IgD-negative memory B cell (primary cell): Measurements from ENCODE around the gene SIL1. TPM values are rescaled to one million over a fixed set of nuclear protein-coding genes. Genes with fewer than 3 reads are reported as not detected.
A peak's percentile ranks its signal among the peaks of the same experiment; 100 is the strongest.

Experiments used
- H3K27ac Mint-ChIP-seq, 3 donors: one replicate each; pipeline ENCODE4 v1.8.0; 2020 to 2022; ENCODE audit warnings: mild to moderate bottlenecking in 3 of 3, mixed read lengths in 3 of 3, moderate library complexity in 1 of 3
- H3K27me3 Mint-ChIP-seq: one replicate; pipeline ENCODE4 v1.8.0; 2021; ENCODE audit warnings: mixed read lengths
- H3K36me3 Mint-ChIP-seq: one replicate; pipeline ENCODE4 v1.8.0; 2020; ENCODE audit warnings: mild to moderate bottlenecking, mixed read lengths
- H3K4me1 Mint-ChIP-seq, 3 donors: one replicate each; pipeline ENCODE4 v1.8.0; 2020 to 2022; ENCODE audit warnings: mixed read lengths in 3 of 3, mild to moderate bottlenecking in 1 of 3
- H3K4me3 Mint-ChIP-seq, 4 donors: one replicate each; pipeline ENCODE4 v1.8.0; 2020 to 2022; ENCODE audit warnings: mild to moderate bottlenecking in 4 of 4, mixed read lengths in 4 of 4, moderate library complexity in 3 of 4
- H3K9me3 Mint-ChIP-seq, 3 donors: one replicate each; pipeline ENCODE4 v1.8.0; 2020 to 2021; ENCODE audit warnings: mixed read lengths in 3 of 3, mild to moderate bottlenecking in 1 of 3
- polyA plus RNA-seq: library from polyadenylated mRNA; unstranded; fragments of 300-500 nt; fragmentation: Illumina TruSeq; gene quantifications from one replicate; pipeline ENCODE4 v1.2.3, GENCODE V29; 2021

The SIL1 gene
- polyA plus RNA-seq, 1 donor from 2014 or later, result 17.9 TPM

- Mint-ChIP-seq H3K4me3 (no peak overlapping the region), H3K4me1 (no peaks in the 10 kb centered on the region), H3K27ac (no peak overlapping the region), H3K9me3 (no peaks in the 10 kb centered on the region), H3K36me3 (peaks cover 3% of the 10 kb centered on the region), H3K27me3 (no peaks in the 10 kb centered on the region)
Measured at GRCh38 chr5:138983984-138984383, 214.2 kb downstream of the SIL1 start.

DNA sequence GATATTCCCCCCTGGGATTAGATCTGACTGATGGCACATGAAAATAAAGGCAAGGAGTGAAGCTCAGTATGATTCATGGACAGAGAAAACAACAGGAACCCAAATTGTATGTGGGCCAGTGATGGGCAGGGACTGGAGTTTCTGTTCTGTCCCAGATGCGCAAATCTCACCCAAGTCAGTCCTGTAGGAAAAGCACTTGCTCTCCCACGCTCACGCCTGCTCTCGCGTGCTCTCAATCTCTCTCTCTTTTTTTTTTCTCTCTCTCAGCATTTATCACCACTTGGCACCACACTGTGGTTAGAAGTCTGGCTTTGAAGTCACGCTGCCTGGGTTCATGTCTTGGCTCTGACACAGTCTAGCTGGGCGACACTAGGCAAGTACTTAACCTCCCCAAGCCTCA lies 216.6 kb downstream of the SIL1 start:
- H3K27me3 Mint-ChIP-seq, result no peaks in the 10 kb centered on the region

DNA sequence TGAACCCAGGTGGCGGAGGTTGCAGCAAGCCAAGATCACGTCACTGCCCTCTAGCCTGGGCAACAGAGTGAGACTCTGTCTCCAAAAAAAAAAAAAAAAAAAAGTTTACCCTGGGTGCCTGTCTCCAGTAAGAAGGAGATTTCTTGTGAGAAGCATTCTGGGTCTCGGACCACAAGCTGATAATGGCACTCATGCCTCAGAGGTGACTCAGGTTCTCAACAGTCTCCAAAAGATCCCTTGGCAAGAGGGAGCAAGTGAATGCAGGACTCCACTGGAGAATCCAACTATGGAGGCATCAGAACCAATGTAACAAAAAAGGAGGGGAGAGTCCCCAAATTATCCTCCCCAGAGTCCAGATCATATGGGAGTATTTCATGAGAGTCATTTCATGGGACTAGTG lies 217.0 kb downstream of the SIL1 start:
- Mint-ChIP-seq H3K36me3 (peaks cover 3% of the 10 kb centered on the region), H3K9me3 (no peaks in the 10 kb centered on the region), H3K27me3 (no peaks in the 10 kb centered on the region), H3K4me1 (no peaks in the 10 kb centered on the region), H3K4me3 (no peak overlapping the region), H3K27ac (no peak overlapping the region)

More for the DNA sequence above, 216.6 kb downstream of the SIL1 start:
- H3K36me3 Mint-ChIP-seq, result peaks cover 3% of the 10 kb centered on the region
- no peaks in the 10 kb centered on the region for H3K9me3 Mint-ChIP-seq
- H3K4me1 Mint-ChIP-seq, result no peaks in the 10 kb centered on the region
- no peak overlapping the region for H3K27ac Mint-ChIP-seq
- peak overlapping the region in 1 of 4 donors; percentile 39 for H3K4me3 Mint-ChIP-seq

GRCh38 chr5:138980441-138980840 lies 217.7 kb downstream of the SIL1 start:
- Mint-ChIP-seq H3K4me1 (no peaks in the 10 kb centered on the region), H3K36me3 (peaks cover 3% of the 10 kb centered on the region), H3K9me3 (no peaks in the 10 kb centered on the region), H3K27me3 (no peaks in the 10 kb centered on the region), H3K4me3 (no peak overlapping the region), H3K27ac (no peak overlapping the region)

DNA sequence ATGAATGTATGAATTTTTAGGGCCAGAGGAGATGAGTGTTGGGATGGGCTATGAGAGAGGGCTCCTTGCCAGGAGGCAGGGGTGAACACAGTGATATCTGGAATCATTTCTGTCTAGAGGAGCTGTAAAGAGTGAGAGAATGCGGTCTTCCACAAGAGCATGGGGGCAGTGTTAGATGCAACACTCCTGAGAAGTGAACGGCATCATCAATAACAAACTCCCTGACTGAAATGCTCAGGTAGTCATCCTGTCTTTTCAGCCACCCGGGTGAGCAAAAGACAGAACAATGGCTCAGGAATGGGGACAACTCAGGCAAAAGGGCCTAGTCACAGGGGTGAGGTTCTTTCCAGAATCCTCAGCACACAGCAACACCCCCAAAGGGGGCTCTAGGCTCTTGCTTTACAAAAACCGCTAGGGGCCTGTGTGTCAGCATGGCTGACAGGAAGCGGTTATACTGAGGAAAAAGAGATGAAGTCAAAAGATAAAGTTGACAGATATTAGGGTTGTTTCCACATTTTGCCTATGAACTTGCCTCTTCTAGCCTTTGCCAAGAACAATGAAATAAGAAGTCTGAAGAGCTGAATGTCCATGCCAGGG lies 218.4 kb downstream of the SIL1 start:
- Mint-ChIP-seq H3K4me3 (no peak overlapping the region), H3K4me1 (no peaks in the 10 kb centered on the region), H3K27me3 (no peaks in the 10 kb centered on the region), H3K36me3 (peaks cover 3% of the 10 kb centered on the region), H3K9me3 (no peaks in the 10 kb centered on the region), H3K27ac (no peak overlapping the region)

DNA sequence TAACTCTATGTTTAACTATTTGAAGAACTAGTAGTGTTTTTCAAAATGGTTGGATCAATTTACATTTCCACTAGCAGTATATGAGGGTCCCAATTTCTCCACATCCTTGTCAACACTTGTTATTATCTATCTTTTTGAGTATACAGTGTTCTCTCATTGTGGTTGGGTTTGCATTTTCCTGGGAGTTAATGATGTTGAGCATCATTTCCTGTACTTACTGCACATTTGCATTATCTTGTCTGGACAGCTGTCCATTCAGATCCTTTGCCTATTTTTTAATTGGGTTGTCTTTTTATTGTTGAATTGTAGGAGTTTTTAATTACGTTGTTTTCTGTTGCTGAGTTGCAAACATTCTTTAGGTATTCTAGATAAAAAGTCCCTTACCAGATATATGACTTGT lies 219.6 kb downstream of the SIL1 start:
- Mint-ChIP-seq H3K36me3 (peaks cover 2% of the 10 kb centered on the region), H3K27ac (no peak overlapping the region), H3K4me1 (no peaks in the 10 kb centered on the region), H3K27me3 (no peaks in the 10 kb centered on the region), H3K9me3 (no peaks in the 10 kb centered on the region), H3K4me3 (no peak overlapping the region)

DNA sequence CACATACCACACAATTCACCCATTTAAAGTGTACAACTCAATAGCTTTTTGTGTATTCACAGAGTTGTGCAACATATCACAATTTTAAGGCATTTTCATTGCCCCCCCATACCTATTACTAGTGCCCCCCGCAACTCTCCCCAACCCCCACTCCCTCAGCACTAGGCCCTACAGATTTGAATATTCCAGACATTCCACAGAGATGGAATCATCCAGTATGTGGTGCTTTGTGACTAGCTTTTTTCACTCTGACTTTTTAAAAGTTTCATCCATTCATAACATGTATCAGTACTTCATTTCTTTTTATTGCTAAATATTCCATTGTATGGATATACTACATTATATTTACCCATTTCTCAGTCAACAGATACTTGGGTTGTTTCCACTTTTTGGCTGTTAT lies 220.1 kb downstream of the SIL1 start:
- H3K36me3 Mint-ChIP-seq, result no peaks in the 10 kb centered on the region
- no peaks in the 10 kb centered on the region for H3K9me3 Mint-ChIP-seq
- no peaks in the 10 kb centered on the region for H3K27me3 Mint-ChIP-seq
- no peaks in the 10 kb centered on the region for H3K4me1 Mint-ChIP-seq
- H3K27ac Mint-ChIP-seq, result no peak overlapping the region
- H3K4me3 Mint-ChIP-seq, result no peak overlapping the region

GRCh38 chr5:138975098-138975847 lies 222.9 kb downstream of the SIL1 start:
- Mint-ChIP-seq H3K4me3 (no peak overlapping the region), H3K36me3 (no peaks in the 10 kb centered on the region), H3K27me3 (no peaks in the 10 kb centered on the region), H3K4me1 (no peaks in the 10 kb centered on the region), H3K27ac (peak overlapping the region in 1 of 3 donors; percentile 47), H3K9me3 (no peaks in the 10 kb centered on the region)

DNA sequence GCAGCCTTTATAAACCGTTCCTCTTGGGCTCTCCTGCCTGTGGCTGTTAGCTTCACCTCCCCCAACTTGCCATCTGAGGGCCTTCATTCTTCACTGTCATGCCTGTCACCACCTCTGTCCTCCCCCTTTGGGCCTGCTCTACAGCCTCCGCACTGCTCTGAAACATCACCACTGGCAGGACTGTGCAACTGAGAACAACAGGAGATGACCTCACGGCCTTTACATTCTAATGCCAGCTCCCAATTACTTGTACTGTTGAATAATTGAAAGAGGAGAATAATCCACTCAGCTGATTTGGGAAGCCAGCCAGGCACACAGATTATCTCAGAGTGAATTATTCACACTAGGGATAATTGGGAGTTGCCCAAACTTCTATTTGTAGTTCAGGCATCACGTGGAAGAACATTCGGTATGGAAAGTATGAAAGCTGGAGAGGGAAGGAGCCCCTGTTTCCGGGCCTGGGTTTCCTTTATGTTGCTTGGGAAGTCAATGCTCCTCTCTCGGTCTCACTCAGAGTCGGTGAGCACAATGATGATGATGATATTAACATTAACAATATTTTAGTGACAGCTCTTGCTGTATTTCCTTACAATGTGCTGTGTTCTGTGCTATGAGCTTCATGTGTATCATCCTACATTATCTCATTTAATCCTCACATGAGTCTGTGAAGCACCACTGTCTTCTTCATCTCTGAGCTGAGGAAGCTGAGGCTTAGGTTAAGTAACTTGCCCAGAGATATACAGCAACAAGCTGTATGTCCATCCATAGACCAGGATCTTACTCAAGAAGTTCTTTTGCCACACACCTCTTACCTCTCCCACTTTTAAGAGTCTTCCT lies 223.7 kb downstream of the SIL1 start:
- no peaks in the 10 kb centered on the region for H3K9me3 Mint-ChIP-seq
- no peak overlapping the region for H3K4me3 Mint-ChIP-seq
- H3K27me3 Mint-ChIP-seq, result no peaks in the 10 kb centered on the region
- no peaks in the 10 kb centered on the region for H3K36me3 Mint-ChIP-seq
- no peaks in the 10 kb centered on the region for H3K4me1 Mint-ChIP-seq
- no peak overlapping the region for H3K27ac Mint-ChIP-seq

- Mint-ChIP-seq H3K4me3 (no peak overlapping the region), H3K27ac (no peak overlapping the region), H3K4me1 (no peaks in the 10 kb centered on the region), H3K9me3 (no peaks in the 10 kb centered on the region), H3K36me3 (no peaks in the 10 kb centered on the region), H3K27me3 (no peaks in the 10 kb centered on the region)
Measured at GRCh38 chr5:138972836-138973235, 225.3 kb downstream of the SIL1 start.

- H3K4me1 Mint-ChIP-seq, result no peaks in the 10 kb centered on the region
- no peaks in the 10 kb centered on the region for H3K36me3 Mint-ChIP-seq
- no peaks in the 10 kb centered on the region for H3K9me3 Mint-ChIP-seq
- no peaks in the 10 kb centered on the region for H3K27me3 Mint-ChIP-seq
- H3K27ac Mint-ChIP-seq, result no peak overlapping the region
- H3K4me3 Mint-ChIP-seq, result no peak overlapping the region
Measured at GRCh38 chr5:138972230-138972629, 225.9 kb downstream of the SIL1 start.

GRCh38 chr5:138969323-138970002 lies 228.7 kb downstream of the SIL1 start:
- H3K9me3 Mint-ChIP-seq, result no peaks in the 10 kb centered on the region
- no peak overlapping the region for H3K4me3 Mint-ChIP-seq
- H3K4me1 Mint-ChIP-seq, result no peaks in the 10 kb centered on the region
- no peak overlapping the region for H3K27ac Mint-ChIP-seq
- H3K36me3 Mint-ChIP-seq, result no peaks in the 10 kb centered on the region
- H3K27me3 Mint-ChIP-seq, result no peaks in the 10 kb centered on the region

GRCh38 chr5:138968601-138969000 lies 229.6 kb downstream of the SIL1 start:
- Mint-ChIP-seq H3K4me1 (no peaks in the 10 kb centered on the region), H3K4me3 (no peak overlapping the region), H3K27ac (no peak overlapping the region), H3K9me3 (no peaks in the 10 kb centered on the region), H3K27me3 (no peaks in the 10 kb centered on the region), H3K36me3 (no peaks in the 10 kb centered on the region)

DNA sequence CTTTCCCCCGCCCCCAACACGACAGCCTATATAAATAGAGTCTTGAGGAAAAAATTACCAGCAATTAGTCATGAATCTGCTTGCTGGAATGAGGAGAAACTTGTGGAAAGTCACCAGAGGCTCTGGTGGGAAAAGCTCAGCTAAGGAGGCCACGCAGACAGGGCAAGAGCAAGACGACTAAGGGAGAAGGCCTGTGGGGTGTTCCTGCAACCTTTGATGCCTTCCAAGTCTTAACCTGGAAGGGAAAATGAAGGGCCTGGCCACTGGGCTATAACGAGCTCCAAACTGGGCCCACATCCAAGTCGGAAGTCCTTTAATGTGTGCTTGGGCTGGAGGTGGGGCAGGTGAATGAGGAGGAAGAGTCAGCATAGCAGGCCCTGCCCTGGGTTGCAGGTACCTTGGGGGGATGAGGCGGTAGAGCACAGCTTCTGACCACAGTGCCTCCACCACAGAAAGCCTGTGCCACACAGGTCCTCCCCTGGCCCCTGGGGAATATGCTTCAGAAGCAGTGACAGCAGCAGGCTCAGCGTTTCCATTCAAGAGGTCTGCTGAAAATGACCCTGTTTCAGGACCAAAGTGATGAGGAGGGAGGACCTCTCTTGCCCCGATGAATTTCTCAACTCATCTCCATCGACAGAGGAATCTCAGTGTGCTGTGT lies 230.2 kb downstream of the SIL1 start:
- Mint-ChIP-seq H3K27me3 (no peaks in the 10 kb centered on the region), H3K4me1 (no peaks in the 10 kb centered on the region), H3K27ac (no peak overlapping the region), H3K36me3 (no peaks in the 10 kb centered on the region), H3K9me3 (no peaks in the 10 kb centered on the region), H3K4me3 (no peak overlapping the region)
